Activated naive CD8-positive, alpha-beta T cell treated with anti-CD3 and anti-CD28 coated beads, Interleukin-2, amount 10 ng/mL, durations not matched to agents 7 days and 5 days (primary cell): ENCODE results near the gene RIC8A. TPM values are rescaled to one million over a fixed set of nuclear protein-coding genes. Genes with fewer than 3 reads are reported as not detected.
"Not testable (repeated sequence)": the region's sequence is repeated elsewhere in the genome, so short reads cannot be mapped to it uniquely, and the experiment has no call there.

ENCODE experiments used
- ATAC-seq: fragments of 150-1000 bp; cut with Tn5 transposase; one replicate; pipeline ENCODE4 v1.10.0; 2021; ENCODE audit warnings: low read depth, moderate library complexity
- POLR2A ChIA-PET: fragments of 350-600 bp; sonication (Branson Sonifier 250); formaldehyde crosslinking; loops from one replicate; lab custom pipeline; 2021; ENCODE audit warnings: antibody characterized with exemption; lab: Charles Lee
- DNase-seq: peaks from one replicate; pipeline ENCODE4 v3.0.0; 2021
- H3K27ac Mint-ChIP-seq: one replicate; pipeline ENCODE4 v1.8.0; 2022; ENCODE audit warnings: mild to moderate bottlenecking, mixed read lengths
- H3K27me3 Mint-ChIP-seq: one replicate; pipeline ENCODE4 v1.8.0; 2022; ENCODE audit warnings: mild to moderate bottlenecking, moderate library complexity, mixed read lengths
- H3K36me3 Mint-ChIP-seq: one replicate; pipeline ENCODE4 v1.8.0; 2021; ENCODE audit warnings: mild to moderate bottlenecking, mixed read lengths
- H3K4me1 Mint-ChIP-seq: one replicate; pipeline ENCODE4 v1.8.0; 2021; ENCODE audit warnings: mixed read lengths
- H3K4me3 Mint-ChIP-seq: one replicate; pipeline ENCODE4 v1.8.0; 2022; ENCODE audit warnings: mild to moderate bottlenecking, moderate library complexity, mixed read lengths
- H3K9me3 Mint-ChIP-seq: one replicate; pipeline ENCODE4 v1.8.0; 2021; ENCODE audit warnings: mixed read lengths
- total RNA-seq, 2 experiments: library from RNA; stranded (reverse); gene quantifications; one replicate each; pipeline ENCODE4 v1.2.3, GENCODE V29; 2021

Gene RIC8A
- total RNA-seq, 2 experiments from 2014 or later = 102 to 111 TPM

GRCh38 chr11:230431-230830 lies 22.9 kb downstream of the RIC8A start:
- H3K27me3 Mint-ChIP-seq = no peaks in the 10 kb centered on the region
- no peak for DNase-seq
- peaks cover 15% of the 10 kb centered on the region for H3K4me1 Mint-ChIP-seq
- peaks cover 2% of the 10 kb centered on the region for H3K36me3 Mint-ChIP-seq
- no peak overlapping the region for H3K27ac Mint-ChIP-seq
- no peak overlapping the region for H3K4me3 Mint-ChIP-seq
- ATAC-seq = no peak
- no peaks in the 10 kb centered on the region for H3K9me3 Mint-ChIP-seq
- POLR2A ChIA-PET = no interaction called here

- POLR2A ChIA-PET = no interaction called here
- H3K9me3 Mint-ChIP-seq = no peaks in the 10 kb centered on the region
- ATAC-seq (no peak), DNase-seq (no peak)
- H3K4me1 Mint-ChIP-seq = peaks cover 12% of the 10 kb centered on the region
- H3K27ac Mint-ChIP-seq = no peak overlapping the region
- H3K27me3 Mint-ChIP-seq = no peaks in the 10 kb centered on the region
- peaks cover 2% of the 10 kb centered on the region for H3K36me3 Mint-ChIP-seq
- no peak overlapping the region for H3K4me3 Mint-ChIP-seq
Measured at GRCh38 chr11:232783-233565, 25.5 kb downstream of the RIC8A start.

- H3K9me3 Mint-ChIP-seq = no peaks in the 10 kb centered on the region
- peaks cover 4% of the 10 kb centered on the region for H3K36me3 Mint-ChIP-seq
- POLR2A ChIA-PET = interaction anchor here (0.7 to 5.2 kb wide), 3 partner anchors 16 to 52 kb away, joined by 3 to 44 read pairs (median 3); partner anchors contain the start of genes BET1L and RIC8A
- H3K27me3 Mint-ChIP-seq = no peaks in the 10 kb centered on the region
- ATAC-seq (no peak), DNase-seq (no peak)
- H3K4me3 Mint-ChIP-seq = peak overlapping the region; percentile 88
- H3K27ac Mint-ChIP-seq = peak overlapping the region; percentile 85
- H3K4me1 Mint-ChIP-seq = peaks cover 26% of the 10 kb centered on the region
Measured at GRCh38 chr11:235180-235579, 27.7 kb downstream of the RIC8A start.

GRCh38 chr11:235609-235996 lies 28.1 kb downstream of the RIC8A start:
- peak; percentile 34 for ATAC-seq

GRCh38 chr11:235997-236773 lies 28.7 kb downstream of the RIC8A start, which contains the start of gene SIRT3:
Gene SIRT3 (minus strand): TSS chr11:236342. CDS start chr11:236328, 14 bp downstream.
- Mint-ChIP-seq H3K9me3 (no peaks in the 10 kb centered on the region), H3K4me1 (peaks cover 30% of the 10 kb centered on the region), H3K36me3 (peaks cover 6% of the 10 kb centered on the region), H3K27ac (peak within 1 kb of the TSS; percentile 98), H3K27me3 (no peaks in the 10 kb centered on the region), H3K4me3 (peak within 1 kb of the TSS; percentile 98)
- DNase-seq (peak; percentile 84), ATAC-seq (peak; percentile 89)
- POLR2A ChIA-PET = interaction anchor here (1.1 to 5.2 kb wide), 7 partner anchors 15 to 212 kb away, joined by 3 to 44 read pairs (median 8); partner anchors contain the start of genes BET1L and RIC8A

More at GRCh38 chr11:235609-235996, 28.1 kb downstream of the RIC8A start:
- Mint-ChIP-seq H3K27ac (peak overlapping the region; percentile 85), H3K36me3 (peaks cover 4% of the 10 kb centered on the region), H3K4me3 (peak overlapping the region; percentile 88), H3K4me1 (peaks cover 28% of the 10 kb centered on the region), H3K9me3 (no peaks in the 10 kb centered on the region), H3K27me3 (no peaks in the 10 kb centered on the region)
- no peak for DNase-seq
- POLR2A ChIA-PET = interaction anchor here (1.4 to 5.2 kb wide), 2 partner anchors 15 to 28 kb away, joined by 3 to 44 read pairs; partner anchors contain the start of genes BET1L and RIC8A

GRCh38 chr11:236774-237767 lies 29.6 kb downstream of the RIC8A start, which contains the start of gene PSMD13:
Gene PSMD13 (plus strand): TSS chr11:236976. CDS start chr11:237050, 74 bp downstream.
- Mint-ChIP-seq H3K27me3 (no peaks in the 10 kb centered on the region), H3K36me3 (peaks cover 13% of the 10 kb centered on the region), H3K9me3 (no peaks in the 10 kb centered on the region), H3K4me1 (peaks cover 39% of the 10 kb centered on the region), H3K4me3 (peak within 1 kb of the TSS; percentile 98), H3K27ac (peak within 1 kb of the TSS; percentile 98)
- ATAC-seq = peak; percentile 85
- POLR2A ChIA-PET = interaction anchor here (0.6 to 5.2 kb wide), 19 partner anchors 10 to 213 kb away, joined by 3 to 44 read pairs (median 4); partner anchors contain the start of genes BET1L, PTDSS2, RIC8A and SIGIRR
- peak; percentile 92 for DNase-seq

- Mint-ChIP-seq H3K4me1 (peaks cover 40% of the 10 kb centered on the region), H3K36me3 (peaks cover 21% of the 10 kb centered on the region), H3K27ac (peak overlapping the region; percentile 6), H3K4me3 (peak overlapping the region; percentile 98)
- H3K9me3 Mint-ChIP-seq, H3K27me3 Mint-ChIP-seq, ATAC-seq, DNase-seq: not testable (repeated sequence)
- POLR2A ChIA-PET = interaction anchor here (1.1 to 5.2 kb wide), 3 partner anchors 10 to 41 kb away, joined by 3 to 44 read pairs (median 6); partner anchors contain the start of genes BET1L and RIC8A
Measured at GRCh38 chr11:238346-238745, 30.8 kb downstream of the RIC8A start.

GRCh38 chr11:240315-240714 lies 32.8 kb downstream of the RIC8A start:
- H3K4me1 Mint-ChIP-seq = peaks cover 42% of the 10 kb centered on the region
- peaks cover 27% of the 10 kb centered on the region for H3K36me3 Mint-ChIP-seq

GRCh38 chr11:241634-242033 lies 34.1 kb downstream of the RIC8A start:
- DNase-seq = no peak
- peaks cover 37% of the 10 kb centered on the region for H3K4me1 Mint-ChIP-seq
- POLR2A ChIA-PET = no interaction called here
- H3K4me3 Mint-ChIP-seq = no peak overlapping the region
- peaks cover 34% of the 10 kb centered on the region for H3K36me3 Mint-ChIP-seq
- no peaks in the 10 kb centered on the region for H3K27me3 Mint-ChIP-seq
- ATAC-seq = no peak
- H3K9me3 Mint-ChIP-seq = no peaks in the 10 kb centered on the region
- H3K27ac Mint-ChIP-seq = peak overlapping the region; percentile 51

More at GRCh38 chr11:240315-240714, 32.8 kb downstream of the RIC8A start:
- Mint-ChIP-seq H3K4me3 (no peak overlapping the region), H3K27ac (no peak overlapping the region), H3K9me3 (no peaks in the 10 kb centered on the region), H3K27me3 (no peaks in the 10 kb centered on the region)
- ATAC-seq = no peak
- DNase-seq = no peak
- POLR2A ChIA-PET = no interaction called here

- H3K27me3 Mint-ChIP-seq = no peaks in the 10 kb centered on the region
- no peak for ATAC-seq
Measured at GRCh38 chr11:244376-244775, 36.9 kb downstream of the RIC8A start.

GRCh38 chr11:249062-249461 lies 41.6 kb downstream of the RIC8A start:
- Mint-ChIP-seq H3K36me3 (peaks cover 35% of the 10 kb centered on the region), H3K27ac (peak overlapping the region; percentile 4), H3K4me3 (no peak overlapping the region), H3K4me1 (peaks cover 14% of the 10 kb centered on the region), H3K27me3 (no peaks in the 10 kb centered on the region), H3K9me3 (no peaks in the 10 kb centered on the region)
- DNase-seq (no peak), ATAC-seq (no peak)
- POLR2A ChIA-PET = interaction anchor here (1.1 to 1.2 kb wide), 3 partner anchors 12 to 56 kb away, joined by 3 to 6 read pairs (median 3); no protein-coding TSS in a partner anchor

More at GRCh38 chr11:244376-244775, 36.9 kb downstream of the RIC8A start:
- Mint-ChIP-seq H3K27ac (peak overlapping the region; percentile 59), H3K4me3 (no peak overlapping the region), H3K4me1 (peaks cover 28% of the 10 kb centered on the region), H3K36me3 (peaks cover 49% of the 10 kb centered on the region), H3K9me3 (no peaks in the 10 kb centered on the region)
- DNase-seq = no peak
- POLR2A ChIA-PET = interaction anchor here (1.2 kb wide), 1 partner anchor 37 kb away, joined by 3 read pairs; no protein-coding TSS in a partner anchor

- peaks cover 31% of the 10 kb centered on the region for H3K36me3 Mint-ChIP-seq
- POLR2A ChIA-PET = interaction anchor here (0.9 to 3.3 kb wide), 20 partner anchors 11 to 165 kb away, joined by 3 to 43 read pairs (median 5); partner anchors contain the start of genes BET1L, IFITM2, NLRP6 and PGGHG
- H3K9me3 Mint-ChIP-seq = no peaks in the 10 kb centered on the region
- no peak overlapping the region for H3K4me3 Mint-ChIP-seq
- H3K4me1 Mint-ChIP-seq = peaks cover 14% of the 10 kb centered on the region
- peak overlapping the region; percentile 82 for H3K27ac Mint-ChIP-seq
- ATAC-seq (peak; percentile 6), DNase-seq (no peak)
- no peaks in the 10 kb centered on the region for H3K27me3 Mint-ChIP-seq
Measured at GRCh38 chr11:250274-250673, 42.8 kb downstream of the RIC8A start.
